ENCODE data around the gene HIF1AN. TPM values are rescaled to one million over a fixed set of nuclear protein-coding genes. Genes with fewer than 3 reads are reported as not detected.

The HIF1AN gene
- total RNA-seq, 4 donors from 2014 or later, result 11.8 to 24.0 (median 13.6) TPM

- H3K4me1 ChIP-seq, result no peaks in the 10 kb centered on the region
- no peak overlapping the region for H3K27ac ChIP-seq
- WGBS, 2 donors, result 97 to 98% methylated on average over 5 of the region's 5 CpGs
- peaks cover 0 to 94% (median 4%) of the 10 kb centered on the region in 3 donors for H3K36me3 ChIP-seq
- no peaks in the 10 kb centered on the region for H3K27me3 ChIP-seq
- no peak for TF ChIP-seq CTCF (IDR thresholded peaks at IDR 0.05)
- TF ChIP-seq POLR2A (IDR thresholded peaks at IDR 0.05), result no peak
- TF ChIP-seq EP300 (IDR thresholded peaks at IDR 0.05), result no peak
- H3K4me3 ChIP-seq, result no peak overlapping the region
- DNase-seq (ENCODE audit: low spot score in 2 of 2), result no peak
- H3K9me3 ChIP-seq, result no peaks in the 10 kb centered on the region
Observed at GRCh38 chr10:100506596-100507356, 29.0 kb upstream of the HIF1AN start.

- 92% methylated on average over 5 of the region's 5 CpGs for WGBS, 2 donors
- DNase-seq (ENCODE audit: low spot score in 2 of 2), result no peak
- H3K36me3 ChIP-seq, result peaks cover 0 to 94% (median 3%) of the 10 kb centered on the region in 3 donors
- no peak overlapping the region for H3K27ac ChIP-seq
- no peak overlapping the region for H3K4me3 ChIP-seq
- no peaks in the 10 kb centered on the region for H3K4me1 ChIP-seq
- TF ChIP-seq EP300 (IDR thresholded peaks at IDR 0.05) (no peak), POLR2A (IDR thresholded peaks at IDR 0.05) (no peak), CTCF (IDR thresholded peaks at IDR 0.05) (no peak)
- H3K9me3 ChIP-seq, result no peaks in the 10 kb centered on the region
- H3K27me3 ChIP-seq, result no peaks in the 10 kb centered on the region
Observed at GRCh38 chr10:100507357-100507732, 28.4 kb upstream of the HIF1AN start.

GRCh38 chr10:100508266-100508665 is 27.5 kb upstream of the HIF1AN start:
- no peak for TF ChIP-seq EP300 (IDR thresholded peaks at IDR 0.05)
- TF ChIP-seq CTCF (IDR thresholded peaks at IDR 0.05), result no peak
- TF ChIP-seq POLR2A (IDR thresholded peaks at IDR 0.05), result no peak
- peaks cover 0 to 95% (median 0%) of the 10 kb centered on the region in 3 donors for H3K36me3 ChIP-seq
- WGBS, 2 donors, result 61 to 68% methylated on average over 1 of the region's 1 CpG

GRCh38 chr10:100508691-100509150 is 27.0 kb upstream of the HIF1AN start:
- peaks cover 0 to 95% (median 0%) of the 10 kb centered on the region in 3 donors for H3K36me3 ChIP-seq
- no peak overlapping the region for H3K27ac ChIP-seq
- DNase-seq (ENCODE audit: low spot score in 2 of 2), result no peak
- TF ChIP-seq CTCF (IDR thresholded peaks at IDR 0.05), result peak in 1 of 5 experiments; percentile 9
- TF ChIP-seq EP300 (IDR thresholded peaks at IDR 0.05), result no peak
- no peak for TF ChIP-seq POLR2A (IDR thresholded peaks at IDR 0.05)
- no peak overlapping the region for H3K4me3 ChIP-seq
- H3K9me3 ChIP-seq, result no peaks in the 10 kb centered on the region
- H3K27me3 ChIP-seq, result no peaks in the 10 kb centered on the region
- H3K4me1 ChIP-seq, result no peaks in the 10 kb centered on the region
- 47 to 58% methylated on average over 3 of the region's 3 CpGs for WGBS, 2 donors

More at GRCh38 chr10:100508266-100508665, 27.5 kb upstream of the HIF1AN start:
- no peak overlapping the region for H3K27ac ChIP-seq
- DNase-seq (ENCODE audit: low spot score in 2 of 2), result no peak
- no peak overlapping the region for H3K4me3 ChIP-seq
- no peaks in the 10 kb centered on the region for H3K27me3 ChIP-seq
- H3K4me1 ChIP-seq, result no peaks in the 10 kb centered on the region
- no peaks in the 10 kb centered on the region for H3K9me3 ChIP-seq

- TF ChIP-seq EP300 (IDR thresholded peaks at IDR 0.05) (no peak), POLR2A (IDR thresholded peaks at IDR 0.05) (no peak), CTCF (IDR thresholded peaks at IDR 0.05) (no peak)
- H3K9me3 ChIP-seq, result no peaks in the 10 kb centered on the region
- 52 to 56% methylated on average over 8 of the region's 8 CpGs for WGBS, 2 donors
- H3K36me3 ChIP-seq, result peaks cover 0 to 98% (median 0%) of the 10 kb centered on the region in 3 donors
- no peaks in the 10 kb centered on the region for H3K4me1 ChIP-seq
- no peaks in the 10 kb centered on the region for H3K27me3 ChIP-seq
- no peak overlapping the region for H3K4me3 ChIP-seq
- DNase-seq (ENCODE audit: low spot score in 2 of 2), result no peak
- no peak overlapping the region for H3K27ac ChIP-seq
Observed at GRCh38 chr10:100509241-100509840, 26.4 kb upstream of the HIF1AN start.
